ENCODE measurements around the gene CUEDC1. TPM values are rescaled to one million over a fixed set of nuclear protein-coding genes. Genes with fewer than 3 reads are reported as not detected.
A peak's percentile ranks its signal among the peaks of the same experiment; 100 is the strongest.

CUEDC1 gene
- total and polyA plus RNA-seq, 4 donors = 19.7 to 55.7 (median 29.2) TPM

GRCh38 chr17:57877803-57878377, 77.3 kb downstream of the CUEDC1 start:
- peaks cover 13 to 59% (median 50%) of the 10 kb centered on the region in 5 donors for H3K4me1 ChIP-seq (ENCODE audit: control insufficient read depth in 5 of 5, insufficient read depth in 5 of 5, low read length in 5 of 5)
- 75 to 86% methylated on average over 9 of the region's 9 CpGs for WGBS, 2 donors
- ATAC-seq (ENCODE audit: insufficient read depth, low FRiP score) (no peak), DNase-seq (no peak)
- H3K27ac ChIP-seq (ENCODE audit: low read depth in 1 of 2, low read length in 1 of 2) = no peak overlapping the region
- no peaks in the 10 kb centered on the region for H3K9me3 ChIP-seq (ENCODE audit: control insufficient read depth in 4 of 4, insufficient read depth in 3 of 4, low read length in 3 of 4)
- no peak overlapping the region for H3K4me3 ChIP-seq
- no peak overlapping the region for H3K9ac ChIP-seq (ENCODE audit: insufficient read depth in 1 of 2, low read length in 2 of 2)
- no peak for TF ChIP-seq CTCF (IDR thresholded peaks at IDR 0.05; ENCODE audit: control extremely low read depth, extremely low read depth)
- peaks cover 0 to 23% (median 18%) of the 10 kb centered on the region in 4 donors for H3K36me3 ChIP-seq (ENCODE audit: control insufficient read depth in 4 of 4, insufficient read depth in 4 of 4, low read length in 4 of 4)
- no peaks in the 10 kb centered on the region for H3K27me3 ChIP-seq (ENCODE audit: control insufficient read depth in 3 of 3, insufficient read depth in 3 of 3, low read length in 2 of 3)

GRCh38 chr17:57876866-57877237, 78.4 kb downstream of the CUEDC1 start:
- TF ChIP-seq CTCF (IDR thresholded peaks at IDR 0.05; ENCODE audit: control extremely low read depth, extremely low read depth) = no peak
- WGBS, 2 donors = 77 to 80% methylated on average over 2 of the region's 2 CpGs
- Histone ChIP-seq H3K27me3 (ENCODE audit: control insufficient read depth in 3 of 3, insufficient read depth in 3 of 3, low read length in 2 of 3) (no peaks in the 10 kb centered on the region), H3K9me3 (ENCODE audit: control insufficient read depth in 4 of 4, insufficient read depth in 3 of 4, low read length in 3 of 4) (no peaks in the 10 kb centered on the region), H3K36me3 (ENCODE audit: control insufficient read depth in 4 of 4, insufficient read depth in 4 of 4, low read length in 4 of 4) (peaks cover 0 to 29% (median 20%) of the 10 kb centered on the region in 4 donors), H3K4me3 (no peak overlapping the region), H3K9ac (ENCODE audit: insufficient read depth in 1 of 2, low read length in 2 of 2) (no peak overlapping the region), H3K27ac (ENCODE audit: low read depth in 1 of 2, low read length in 1 of 2) (peak overlapping the region; percentile 8 to 64), H3K4me1 (ENCODE audit: control insufficient read depth in 5 of 5, insufficient read depth in 5 of 5, low read length in 5 of 5) (peaks cover 9 to 53% (median 45%) of the 10 kb centered on the region in 5 donors)
- DNase-seq (no peak), ATAC-seq (ENCODE audit: insufficient read depth, low FRiP score) (no peak)

GRCh38 chr17:57876023-57876865, 79.0 kb downstream of the CUEDC1 start:
- whole genome bisulfite sequencing, 2 donors = 87 to 88% methylated on average over 15 of the region's 15 CpGs
- Histone ChIP-seq H3K27me3 (ENCODE audit: control insufficient read depth in 3 of 3, insufficient read depth in 3 of 3, low read length in 2 of 3) (no peaks in the 10 kb centered on the region), H3K9ac (ENCODE audit: insufficient read depth in 1 of 2, low read length in 2 of 2) (peak overlapping the region in 1 of 2 donors; percentile 77), H3K9me3 (ENCODE audit: control insufficient read depth in 4 of 4, insufficient read depth in 3 of 4, low read length in 3 of 4) (no peaks in the 10 kb centered on the region), H3K4me1 (ENCODE audit: control insufficient read depth in 5 of 5, insufficient read depth in 5 of 5, low read length in 5 of 5) (peaks cover 9 to 49% (median 39%) of the 10 kb centered on the region in 5 donors), H3K27ac (ENCODE audit: low read depth in 1 of 2, low read length in 1 of 2) (peak overlapping the region; percentile 64 to 92), H3K4me3 (no peak overlapping the region), H3K36me3 (ENCODE audit: control insufficient read depth in 4 of 4, insufficient read depth in 4 of 4, low read length in 4 of 4) (peaks cover 0 to 27% (median 22%) of the 10 kb centered on the region in 4 donors)
- no peak for TF ChIP-seq CTCF (IDR thresholded peaks at IDR 0.05; ENCODE audit: control extremely low read depth, extremely low read depth)
- ATAC-seq (ENCODE audit: insufficient read depth, low FRiP score) (no peak), DNase-seq (no peak)

Data from lung (tissue), 12 donors.